Measurements from ENCODE around the gene KIF5C. TPM values are rescaled to one million over a fixed set of nuclear protein-coding genes. Genes with fewer than 3 reads are reported as not detected.

KIF5C gene
- total and polyA plus RNA-seq, 4 donors, result 0.06 to 0.25 (median 0.14) TPM

DNA sequence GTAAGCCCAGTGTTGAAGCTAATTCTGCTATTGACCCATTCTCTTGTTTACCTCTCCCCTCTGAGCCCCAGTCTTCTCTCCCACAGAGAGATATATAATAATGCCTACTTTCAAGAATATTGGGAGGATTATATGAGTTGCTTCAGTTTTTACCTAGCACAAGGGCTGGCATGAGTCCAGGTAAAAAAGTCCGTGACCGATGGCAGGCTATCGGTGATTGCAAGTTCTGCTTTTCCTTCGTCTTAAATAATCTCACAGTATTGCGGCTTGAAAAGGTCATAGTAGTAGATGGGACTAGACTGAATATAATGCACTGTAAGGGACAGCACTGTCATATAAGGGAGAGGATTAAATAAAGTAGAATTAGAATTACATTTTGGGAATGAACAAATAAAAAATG lies 77.6 kb downstream of the KIF5C start:
- DNase-seq (ENCODE audit: low spot score), result no peak

DNA sequence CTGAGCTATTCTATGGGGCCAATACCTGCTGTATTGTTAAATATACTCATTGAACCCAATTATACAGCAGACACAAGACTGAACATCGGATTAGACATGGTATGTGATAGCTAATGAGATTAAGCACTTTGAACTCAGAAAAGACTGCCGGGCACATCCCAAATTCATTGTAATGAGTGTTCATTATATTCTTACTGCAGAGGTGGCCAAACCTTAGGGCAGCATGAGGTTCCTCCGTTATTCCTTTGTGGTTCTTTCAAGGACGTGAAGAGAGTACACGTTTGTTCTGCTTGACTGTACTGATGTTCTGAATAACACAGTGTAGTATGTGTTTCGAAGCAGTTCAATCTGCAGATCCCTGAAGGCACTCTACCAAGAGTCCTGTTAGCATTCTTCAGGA lies 78.4 kb downstream of the KIF5C start:
- 91% methylated on average over 6 of the region's 6 CpGs for whole genome bisulfite sequencing
- no peaks in the 10 kb centered on the region for H3K9me3 ChIP-seq (ENCODE audit: control insufficient read depth in 4 of 4, low read length in 3 of 4)

More for the DNA sequence above, 77.6 kb downstream of the KIF5C start:
- Histone ChIP-seq H3K27ac (ENCODE audit: low read depth in 1 of 2, low read length in 2 of 2) (no peak overlapping the region), H3K4me3 (ENCODE audit: low read depth in 1 of 3, low read length in 3 of 3) (no peak overlapping the region), H3K36me3 (ENCODE audit: control insufficient read depth in 4 of 4, insufficient read depth in 3 of 4, low read depth in 1 of 4, low read length in 3 of 4) (no peaks in the 10 kb centered on the region), H3K27me3 (ENCODE audit: control insufficient read depth in 4 of 4, insufficient read depth in 4 of 4, low read length in 3 of 4) (no peaks in the 10 kb centered on the region), H3K9me3 (ENCODE audit: control insufficient read depth in 4 of 4, low read length in 3 of 4) (no peaks in the 10 kb centered on the region), H3K9ac (ENCODE audit: low read depth in 1 of 2, low read length in 2 of 2) (no peak overlapping the region), H3K4me1 (ENCODE audit: control insufficient read depth in 4 of 4, insufficient read depth in 4 of 4, low read length in 3 of 4) (no peaks in the 10 kb centered on the region)
- WGBS, result 82% methylated on average over 5 of the region's 5 CpGs
- TF ChIP-seq, protein P1, sequence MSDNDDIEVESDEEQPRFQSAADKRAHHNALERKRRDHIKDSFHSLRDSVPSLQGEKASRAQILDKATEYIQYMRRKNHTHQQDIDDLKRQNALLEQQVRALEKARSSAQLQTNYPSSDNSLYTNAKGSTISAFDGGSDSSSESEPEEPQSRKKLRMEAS (IDR thresholded peaks at IDR 0.05), result no peak

DNA sequence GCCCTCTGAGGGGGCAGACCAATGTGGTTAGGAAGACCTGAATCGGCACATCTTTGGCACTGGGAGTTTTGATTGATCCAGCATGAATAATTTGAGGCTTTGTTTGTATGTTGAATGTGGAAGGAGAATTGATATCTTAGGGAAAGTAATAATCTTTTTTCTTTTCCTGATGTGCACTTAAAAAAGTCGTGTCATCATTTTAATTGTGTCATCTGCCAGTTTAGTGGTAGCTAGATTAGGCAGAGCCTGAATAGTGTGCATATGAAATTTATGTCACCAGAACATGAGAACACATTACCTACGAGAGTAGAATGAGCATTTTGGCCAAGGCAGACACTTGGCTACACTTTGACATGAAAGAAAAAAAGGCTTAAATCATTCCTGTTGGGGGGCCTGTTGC lies 79.5 kb downstream of the KIF5C start:
- Histone ChIP-seq H3K4me3 (ENCODE audit: low read depth in 1 of 3, low read length in 3 of 3) (no peak overlapping the region), H3K36me3 (ENCODE audit: control insufficient read depth in 4 of 4, insufficient read depth in 3 of 4, low read depth in 1 of 4, low read length in 3 of 4) (no peaks in the 10 kb centered on the region), H3K27me3 (ENCODE audit: control insufficient read depth in 4 of 4, insufficient read depth in 4 of 4, low read length in 3 of 4) (no peaks in the 10 kb centered on the region), H3K4me1 (ENCODE audit: control insufficient read depth in 4 of 4, insufficient read depth in 4 of 4, low read length in 3 of 4) (no peaks in the 10 kb centered on the region), H3K27ac (ENCODE audit: low read depth in 1 of 2, low read length in 2 of 2) (no peak overlapping the region), H3K9me3 (ENCODE audit: control insufficient read depth in 4 of 4, low read length in 3 of 4) (no peaks in the 10 kb centered on the region), H3K9ac (ENCODE audit: low read depth in 1 of 2, low read length in 2 of 2) (no peak overlapping the region)
- WGBS, result 65% methylated on average over 3 of the region's 3 CpGs
- no peak for TF ChIP-seq RAD21 (IDR thresholded peaks at IDR 0.05)
- TF ChIP-seq GABPA (IDR thresholded peaks at IDR 0.05 in 1 of 2, conservative IDR thresholded peaks at IDR 0.05 in 1 of 2), result no peak
- no peak for TF ChIP-seq HNF4A (conservative IDR thresholded peaks at IDR 0.05)
- no peak for DNase-seq (ENCODE audit: low spot score)

More for the DNA sequence above, 78.4 kb downstream of the KIF5C start:
- H3K27ac ChIP-seq (ENCODE audit: low read depth in 1 of 2, low read length in 2 of 2), result no peak overlapping the region
- H3K36me3 ChIP-seq (ENCODE audit: control insufficient read depth in 4 of 4, insufficient read depth in 3 of 4, low read depth in 1 of 4, low read length in 3 of 4), result no peaks in the 10 kb centered on the region
- no peak for DNase-seq (ENCODE audit: low spot score)
- no peaks in the 10 kb centered on the region for H3K27me3 ChIP-seq (ENCODE audit: control insufficient read depth in 4 of 4, insufficient read depth in 4 of 4, low read length in 3 of 4)
- no peak for TF ChIP-seq RXRA (IDR thresholded peaks at IDR 0.05)
- H3K9ac ChIP-seq (ENCODE audit: low read depth in 1 of 2, low read length in 2 of 2), result no peak overlapping the region
- H3K4me1 ChIP-seq (ENCODE audit: control insufficient read depth in 4 of 4, insufficient read depth in 4 of 4, low read length in 3 of 4), result no peaks in the 10 kb centered on the region
- H3K4me3 ChIP-seq (ENCODE audit: low read depth in 1 of 3, low read length in 3 of 3), result no peak overlapping the region

DNA sequence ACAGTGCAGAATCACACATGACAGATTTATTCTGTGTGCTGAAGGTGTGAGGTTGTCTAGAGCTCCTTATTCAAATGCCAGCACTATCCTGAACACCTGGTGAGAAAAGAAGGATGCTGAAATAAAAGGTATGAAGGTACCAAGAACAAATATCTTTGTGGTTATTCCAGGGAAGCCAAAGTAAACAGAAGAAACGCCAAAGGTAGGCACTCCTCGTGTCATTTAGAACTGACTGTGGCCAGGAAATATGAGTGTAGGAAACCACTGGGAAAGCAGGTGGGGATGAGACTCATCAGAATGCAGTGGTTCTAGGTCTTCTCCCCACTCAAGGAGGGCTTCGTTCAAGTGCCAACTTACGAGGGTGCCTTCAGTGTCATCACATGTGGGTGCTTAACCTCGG lies 80.8 kb downstream of the KIF5C start:
- TF ChIP-seq GABPA (IDR thresholded peaks at IDR 0.05 in 1 of 2, conservative IDR thresholded peaks at IDR 0.05 in 1 of 2), result no peak
- TF ChIP-seq TAF1 (conservative IDR thresholded peaks at IDR 0.05), result no peak
- no peak for TF ChIP-seq RAD21 (IDR thresholded peaks at IDR 0.05)
- TF ChIP-seq, protein P1 (IDR thresholded peaks at IDR 0.05), result no peak
- no peaks in the 10 kb centered on the region for H3K9me3 ChIP-seq (ENCODE audit: control insufficient read depth in 4 of 4, low read length in 3 of 4)
- H3K4me1 ChIP-seq (ENCODE audit: control insufficient read depth in 4 of 4, insufficient read depth in 4 of 4, low read length in 3 of 4), result no peaks in the 10 kb centered on the region
- H3K4me3 ChIP-seq (ENCODE audit: low read depth in 1 of 3, low read length in 3 of 3), result no peak overlapping the region
- 62% methylated on average over 5 of the region's 5 CpGs for WGBS
- no peaks in the 10 kb centered on the region for H3K27me3 ChIP-seq (ENCODE audit: control insufficient read depth in 4 of 4, insufficient read depth in 4 of 4, low read length in 3 of 4)
- no peaks in the 10 kb centered on the region for H3K36me3 ChIP-seq (ENCODE audit: control insufficient read depth in 4 of 4, insufficient read depth in 3 of 4, low read depth in 1 of 4, low read length in 3 of 4)
- H3K27ac ChIP-seq (ENCODE audit: low read depth in 1 of 2, low read length in 2 of 2), result no peak overlapping the region
- no peak for DNase-seq (ENCODE audit: low spot score)
- H3K9ac ChIP-seq (ENCODE audit: low read depth in 1 of 2, low read length in 2 of 2), result no peak overlapping the region

DNA sequence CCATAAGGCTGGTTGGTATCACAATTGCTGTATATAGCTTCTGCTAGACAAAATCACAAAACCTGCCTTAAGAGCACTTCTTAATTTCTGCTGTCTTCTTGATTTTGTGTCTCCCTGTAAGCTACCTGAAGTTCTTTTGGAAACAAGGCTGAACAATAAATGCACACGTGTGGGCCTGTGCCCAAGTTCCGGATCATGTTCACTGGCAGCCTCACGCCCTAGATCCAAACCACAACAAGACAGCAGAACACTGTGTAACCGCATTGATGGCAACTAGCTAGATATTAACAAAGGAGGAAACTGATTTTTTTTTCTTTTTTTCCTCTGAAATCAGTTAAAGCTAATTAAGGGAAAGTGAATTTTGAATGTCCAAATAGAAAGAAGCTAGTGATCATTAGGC lies 82.0 kb downstream of the KIF5C start:
- no peaks in the 10 kb centered on the region for H3K27me3 ChIP-seq (ENCODE audit: control insufficient read depth in 4 of 4, insufficient read depth in 4 of 4, low read length in 3 of 4)
- H3K9me3 ChIP-seq (ENCODE audit: control insufficient read depth in 4 of 4, low read length in 3 of 4), result no peaks in the 10 kb centered on the region
- no peak for DNase-seq (ENCODE audit: low spot score)
- no peaks in the 10 kb centered on the region for H3K4me1 ChIP-seq (ENCODE audit: control insufficient read depth in 4 of 4, insufficient read depth in 4 of 4, low read length in 3 of 4)
- 88% methylated on average over 4 of the region's 4 CpGs for WGBS
- no peak overlapping the region for H3K9ac ChIP-seq (ENCODE audit: low read depth in 1 of 2, low read length in 2 of 2)
- H3K27ac ChIP-seq (ENCODE audit: low read depth in 1 of 2, low read length in 2 of 2), result no peak overlapping the region
- no peak overlapping the region for H3K4me3 ChIP-seq (ENCODE audit: low read depth in 1 of 3, low read length in 3 of 3)
- TF ChIP-seq HNF4G (IDR thresholded peaks at IDR 0.05), result no peak
- no peak for TF ChIP-seq SP1 (IDR thresholded peaks at IDR 0.05)
- no peak for TF ChIP-seq EGR1 (IDR thresholded peaks at IDR 0.05; ENCODE audit: low read depth in 2 of 2)
- TF ChIP-seq TAF1 (conservative IDR thresholded peaks at IDR 0.05), result no peak
- TF ChIP-seq HNF4A (conservative IDR thresholded peaks at IDR 0.05), result no peak
- TF ChIP-seq, protein P2, sequence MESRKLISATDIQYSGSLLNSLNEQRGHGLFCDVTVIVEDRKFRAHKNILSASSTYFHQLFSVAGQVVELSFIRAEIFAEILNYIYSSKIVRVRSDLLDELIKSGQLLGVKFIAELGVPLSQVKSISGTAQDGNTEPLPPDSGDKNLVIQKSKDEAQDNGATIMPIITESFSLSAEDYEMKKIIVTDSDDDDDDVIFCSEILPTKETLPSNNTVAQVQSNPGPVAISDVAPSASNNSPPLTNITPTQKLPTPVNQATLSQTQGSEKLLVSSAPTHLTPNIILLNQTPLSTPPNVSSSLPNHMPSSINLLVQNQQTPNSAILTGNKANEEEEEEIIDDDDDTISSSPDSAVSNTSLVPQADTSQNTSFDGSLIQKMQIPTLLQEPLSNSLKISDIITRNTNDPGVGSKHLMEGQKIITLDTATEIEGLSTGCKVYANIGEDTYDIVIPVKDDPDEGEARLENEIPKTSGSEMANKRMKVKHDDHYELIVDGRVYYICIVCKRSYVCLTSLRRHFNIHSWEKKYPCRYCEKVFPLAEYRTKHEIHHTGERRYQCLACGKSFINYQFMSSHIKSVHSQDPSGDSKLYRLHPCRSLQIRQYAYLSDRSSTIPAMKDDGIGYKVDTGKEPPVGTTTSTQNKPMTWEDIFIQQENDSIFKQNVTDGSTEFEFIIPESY (IDR thresholded peaks at IDR 0.05), result no peak
- TF ChIP-seq RXRA (IDR thresholded peaks at IDR 0.05), result no peak
- TF ChIP-seq FOXA2 (IDR thresholded peaks at IDR 0.05), result no peak
- TF ChIP-seq FOXA1 (IDR thresholded peaks at IDR 0.05), result no peak
- no peak for TF ChIP-seq NR2F2 (IDR thresholded peaks at IDR 0.05)
- TF ChIP-seq, protein P1 (IDR thresholded peaks at IDR 0.05), result no peak
- no peaks in the 10 kb centered on the region for H3K36me3 ChIP-seq (ENCODE audit: control insufficient read depth in 4 of 4, insufficient read depth in 3 of 4, low read depth in 1 of 4, low read length in 3 of 4)
